Parathyroid adenoma (tissue), 2 donors: Measurements from ENCODE around the gene CAPS2.

ENCODE experiments used
- H2AFZ ChIP-seq: fragments of 300-600 bp; sonication (generic); one replicate; pipeline ENCODE4 v1.7.0; 2017; ENCODE audit warnings: antibody characterized with exemption, mild to moderate bottlenecking
- H3K27ac ChIP-seq: fragments of 300-600 bp; sonication (generic); one replicate; pipeline ENCODE4 v1.7.0; 2017
- H3K27me3 ChIP-seq: fragments of 300-600 bp; sonication (generic); one replicate; pipeline ENCODE4 v1.7.0; 2017; ENCODE audit warnings: low read length; ENCODE audit not compliant: control insufficient read depth, insufficient read depth
- H3K36me3 ChIP-seq: fragments of 300-600 bp; sonication (generic); one replicate; pipeline ENCODE4 v1.7.0; 2017; ENCODE audit warnings: low read length; ENCODE audit not compliant: control insufficient read depth, insufficient read depth
- H3K4me1 ChIP-seq: fragments of 300-600 bp; sonication (generic); one replicate; pipeline ENCODE4 v1.7.0; 2017; ENCODE audit warnings: control low read depth
- H3K4me2 ChIP-seq: fragments of 300-600 bp; sonication (generic); one replicate; pipeline ENCODE4 v1.7.0; 2017; ENCODE audit warnings: low read length
- H3K4me3 ChIP-seq: fragments of 300-600 bp; sonication (generic); one replicate; pipeline ENCODE4 v1.7.0; 2017; ENCODE audit warnings: low read depth, low read length
- H3K79me2 ChIP-seq: fragments of 300-600 bp; sonication (generic); one replicate; pipeline ENCODE4 v1.7.0; 2017; ENCODE audit warnings: control low read depth
- H3K9ac ChIP-seq: fragments of 300-600 bp; sonication (generic); one replicate; pipeline ENCODE4 v1.7.0; 2017; ENCODE audit warnings: mild to moderate bottlenecking
- H3K9me3 ChIP-seq: fragments of 300-600 bp; sonication (generic); one replicate; pipeline ENCODE4 v1.7.0; 2017; ENCODE audit warnings: low read length; ENCODE audit not compliant: control insufficient read depth
- CTCF ChIP-seq: fragments of 300-600 bp; sonication (generic); IDR thresholded peaks from one replicate; pipeline ENCODE4 v1.7.0; 2017; ENCODE audit warnings: antibody characterized with exemption, mild to moderate bottlenecking
- donor health status: primary hyperparathyroidism.

The CAPS2 gene

GRCh38 chr12:75308279-75308678 lies 21.8 kb downstream of the CAPS2 start:
- no peak overlapping the region for H3K4me3 ChIP-seq
- H3K36me3 ChIP-seq, result no peaks in the 10 kb centered on the region
- no peak overlapping the region for H3K27ac ChIP-seq
- H3K4me1 ChIP-seq, result no peaks in the 10 kb centered on the region
- no peaks in the 10 kb centered on the region for H3K27me3 ChIP-seq
- no peaks in the 10 kb centered on the region for H3K9me3 ChIP-seq
- H2AFZ ChIP-seq, result no peak overlapping the region
- H3K4me2 ChIP-seq, result no peak overlapping the region
- TF ChIP-seq CTCF, result no peak
- H3K79me2 ChIP-seq, result no peaks in the 10 kb centered on the region
- H3K9ac ChIP-seq, result no peak overlapping the region

- no peaks in the 10 kb centered on the region for H3K4me1 ChIP-seq
- H3K4me2 ChIP-seq, result no peak overlapping the region
- no peak overlapping the region for H3K9ac ChIP-seq
- H3K36me3 ChIP-seq, result no peaks in the 10 kb centered on the region
- H3K27me3 ChIP-seq, result no peaks in the 10 kb centered on the region
- no peak overlapping the region for H2AFZ ChIP-seq
- no peak overlapping the region for H3K27ac ChIP-seq
- no peaks in the 10 kb centered on the region for H3K79me2 ChIP-seq
- H3K9me3 ChIP-seq, result no peaks in the 10 kb centered on the region
- H3K4me3 ChIP-seq, result no peak overlapping the region
- TF ChIP-seq CTCF, result no peak
Observed at GRCh38 chr12:75305412-75306332, 24.5 kb downstream of the CAPS2 start.

- no peaks in the 10 kb centered on the region for H3K4me1 ChIP-seq
- no peak overlapping the region for H3K9ac ChIP-seq
- no peak overlapping the region for H3K4me2 ChIP-seq
- no peaks in the 10 kb centered on the region for H3K27me3 ChIP-seq
- H3K27ac ChIP-seq, result no peak overlapping the region
- H3K36me3 ChIP-seq, result no peaks in the 10 kb centered on the region
- H2AFZ ChIP-seq, result no peak overlapping the region
- H3K79me2 ChIP-seq, result no peaks in the 10 kb centered on the region
- no peak overlapping the region for H3K4me3 ChIP-seq
- no peaks in the 10 kb centered on the region for H3K9me3 ChIP-seq
- no peak for TF ChIP-seq CTCF
Observed at GRCh38 chr12:75302781-75303180, 27.3 kb downstream of the CAPS2 start.

GRCh38 chr12:75302225-75302624 lies 27.9 kb downstream of the CAPS2 start:
- H3K79me2 ChIP-seq, result no peaks in the 10 kb centered on the region
- H2AFZ ChIP-seq, result no peak overlapping the region
- no peaks in the 10 kb centered on the region for H3K27me3 ChIP-seq
- H3K4me3 ChIP-seq, result no peak overlapping the region
- no peaks in the 10 kb centered on the region for H3K9me3 ChIP-seq
- H3K27ac ChIP-seq, result no peak overlapping the region
- H3K4me1 ChIP-seq, result no peaks in the 10 kb centered on the region
- no peaks in the 10 kb centered on the region for H3K36me3 ChIP-seq
- no peak for TF ChIP-seq CTCF
- no peak overlapping the region for H3K4me2 ChIP-seq
- H3K9ac ChIP-seq, result no peak overlapping the region

GRCh38 chr12:75294797-75295196 lies 35.3 kb downstream of the CAPS2 start:
- H3K4me1 ChIP-seq, result no peaks in the 10 kb centered on the region
- TF ChIP-seq CTCF, result no peak

More at GRCh38 chr12:75294797-75295196, 35.3 kb downstream of the CAPS2 start:
- Histone ChIP-seq H2AFZ (no peak overlapping the region), H3K27me3 (no peaks in the 10 kb centered on the region), H3K27ac (no peak overlapping the region), H3K4me2 (no peak overlapping the region), H3K36me3 (no peaks in the 10 kb centered on the region), H3K4me3 (no peak overlapping the region), H3K9ac (no peak overlapping the region), H3K9me3 (no peaks in the 10 kb centered on the region), H3K79me2 (no peaks in the 10 kb centered on the region)
